OCI-M2 (cell line): Measurements from ENCODE around the gene CLHC1.
"Not testable (repeated sequence)": the region's sequence is repeated elsewhere in the genome, so short reads cannot be mapped to it uniquely, and the experiment has no call there.

Source experiments
- DNase-seq: peaks from one replicate; lab custom pipeline; 2025; ENCODE audit not compliant: unreplicated experiment; lab: John Stamatoyannopoulos, UW

Gene CLHC1

DNA sequence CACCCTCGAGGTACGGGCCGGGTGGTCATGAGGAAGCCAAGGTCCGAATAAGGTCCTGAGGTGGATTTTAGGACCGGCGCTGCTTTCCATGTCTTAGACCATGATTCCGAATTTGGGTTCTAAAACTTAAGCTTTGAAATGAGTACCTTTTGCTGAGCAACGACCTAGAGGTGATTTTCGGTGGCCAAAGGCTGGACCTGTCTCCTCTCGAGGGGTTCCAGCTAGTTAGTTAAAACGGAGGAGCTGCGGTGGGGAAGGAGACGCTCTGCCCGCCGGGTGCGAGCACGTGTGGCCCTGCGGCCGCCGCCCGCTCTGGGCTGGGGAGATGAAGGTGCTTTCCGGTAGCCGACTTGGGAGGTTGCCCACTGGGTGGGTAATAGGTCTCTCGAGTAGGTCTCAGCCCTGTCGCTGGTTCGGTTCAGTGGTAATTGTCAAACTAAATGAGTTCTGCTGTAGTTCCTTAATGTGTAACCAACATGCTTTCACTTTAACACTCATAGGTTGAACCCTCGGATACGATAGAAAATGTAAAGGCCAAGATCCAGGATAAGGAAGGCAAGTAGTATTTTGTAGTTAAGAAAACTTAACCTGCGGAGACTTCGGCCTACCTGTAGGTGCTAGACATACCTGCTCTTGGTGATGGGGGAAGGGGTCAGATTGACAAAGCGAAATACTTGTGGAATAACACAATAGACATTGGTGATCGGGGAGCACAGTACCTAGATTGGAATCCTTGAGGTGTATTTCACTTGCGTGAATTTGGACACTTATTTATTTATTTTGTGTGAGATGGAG lies 967 bp upstream of the CLHC1 start:
- no peak for DNase-seq

DNA sequence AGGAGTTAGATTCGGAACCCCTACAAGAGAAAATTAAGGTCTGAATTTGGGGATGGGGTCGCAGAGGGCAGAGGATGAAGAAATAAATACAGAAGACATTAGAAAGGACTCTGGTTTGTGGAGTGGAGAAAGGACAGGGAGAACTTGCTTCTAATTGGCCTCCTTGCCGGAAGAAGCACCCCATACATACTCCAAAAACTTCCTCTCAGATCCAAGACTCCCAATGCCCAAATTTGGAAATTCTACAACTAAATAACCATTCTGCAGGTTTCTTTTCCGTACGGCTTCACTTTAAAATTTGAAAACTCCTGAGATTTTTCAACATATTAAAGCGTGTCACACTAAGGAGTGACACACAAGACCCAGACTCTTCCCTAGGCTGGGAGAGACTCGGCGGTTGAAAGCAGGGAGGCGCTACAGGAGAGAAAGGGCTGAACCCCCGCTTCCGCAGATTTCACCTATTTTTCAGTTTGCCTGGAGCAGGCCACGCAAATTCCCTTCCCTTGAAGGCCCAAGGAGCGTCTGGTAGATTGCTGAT lies 478 bp downstream of the CLHC1 start:
- DNase-seq = no peak

DNA sequence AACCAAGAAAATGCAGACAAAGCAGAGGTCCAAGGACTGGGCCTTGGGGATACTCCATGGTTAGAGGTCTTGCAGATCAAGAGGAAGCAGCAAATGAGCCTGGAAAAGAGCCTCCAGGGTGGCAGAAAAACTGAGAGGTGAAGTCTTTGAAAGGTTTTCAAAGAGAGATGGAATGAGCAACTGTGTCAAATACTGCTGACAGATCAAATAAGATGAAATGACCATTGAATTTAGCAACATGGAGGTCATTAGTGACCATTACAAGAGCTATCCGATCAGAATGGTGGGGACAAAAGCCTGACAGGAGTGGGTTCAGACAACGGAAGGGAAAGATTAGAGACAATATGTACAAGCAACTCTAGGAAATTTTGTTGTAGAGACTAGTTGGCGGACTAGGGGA lies 1.5 kb downstream of the CLHC1 start:
- DNase-seq = no peak

DNA sequence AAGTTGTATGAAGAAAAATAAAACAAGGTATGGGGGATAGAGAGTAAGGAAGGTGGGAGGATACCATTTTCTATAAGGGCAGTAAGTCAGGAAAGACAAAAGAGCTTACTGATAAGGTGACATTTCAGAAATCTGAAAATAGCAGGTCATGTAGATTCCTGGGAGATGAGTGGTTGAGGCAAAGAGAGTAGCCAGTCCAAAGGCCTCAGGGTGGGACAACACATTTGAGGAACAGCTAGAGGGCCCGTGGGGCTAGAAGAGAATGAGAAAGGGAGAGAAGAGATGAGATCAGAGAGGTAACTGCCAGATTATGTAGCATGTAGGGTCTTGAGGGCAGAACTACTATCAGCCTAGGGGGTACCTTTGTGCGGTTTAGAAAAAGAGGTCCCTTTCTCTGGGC lies 2.9 kb downstream of the CLHC1 start:
- DNase-seq = no peak

DNA sequence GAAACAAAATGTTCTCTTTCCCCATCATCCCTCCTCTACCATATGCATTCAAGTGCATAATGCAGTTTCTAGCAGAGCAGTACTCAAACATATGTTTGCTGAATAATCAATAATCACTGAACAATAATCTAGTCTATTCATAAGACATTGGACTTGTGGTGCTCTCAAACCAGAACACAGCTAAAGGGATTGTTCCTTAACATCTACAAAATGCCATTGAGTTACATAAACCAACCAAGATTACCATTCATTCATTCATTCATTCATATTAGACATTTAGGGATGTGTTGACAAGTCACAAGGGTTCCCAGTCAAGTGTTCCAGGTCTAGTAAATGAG lies 3.9 kb downstream of the CLHC1 start:
- DNase-seq = no peak

DNA sequence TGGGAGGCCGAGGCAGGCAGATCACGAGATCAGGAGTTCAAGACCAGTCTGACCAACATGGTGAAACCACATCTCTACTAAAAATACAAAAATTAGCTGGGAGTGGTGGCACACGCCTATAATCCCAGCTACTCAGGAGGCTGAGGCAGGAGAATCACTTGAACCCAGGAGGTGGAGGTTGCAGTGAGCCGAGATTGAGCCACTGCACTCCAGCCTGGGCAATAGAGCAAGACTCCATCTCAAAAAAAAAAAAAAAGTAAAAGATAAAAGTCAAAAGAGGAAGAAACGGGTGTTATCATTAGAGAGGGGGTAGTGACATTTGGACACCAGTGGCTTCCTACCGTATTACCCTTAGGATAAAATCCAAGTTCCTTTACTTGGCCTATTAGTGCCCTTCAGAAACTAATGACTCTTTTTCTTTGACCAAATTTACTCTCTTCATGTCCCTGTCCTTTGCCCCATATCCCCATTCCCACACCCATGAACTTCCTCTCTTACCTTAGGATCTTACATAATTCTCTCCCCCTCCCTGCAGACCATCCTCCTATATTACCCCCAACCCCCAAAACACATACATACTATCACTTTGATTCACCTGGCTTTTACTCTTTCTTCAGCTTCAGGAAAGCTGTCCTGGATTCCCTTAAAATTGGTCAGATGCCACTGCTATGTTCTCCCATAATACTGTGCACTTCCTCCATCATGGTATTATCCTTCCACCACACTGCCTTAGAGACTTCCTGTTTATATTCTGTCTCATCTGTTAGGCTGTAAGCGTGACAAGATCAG lies 4.5 kb downstream of the CLHC1 start:
- DNase-seq = not testable (repeated sequence)

DNA sequence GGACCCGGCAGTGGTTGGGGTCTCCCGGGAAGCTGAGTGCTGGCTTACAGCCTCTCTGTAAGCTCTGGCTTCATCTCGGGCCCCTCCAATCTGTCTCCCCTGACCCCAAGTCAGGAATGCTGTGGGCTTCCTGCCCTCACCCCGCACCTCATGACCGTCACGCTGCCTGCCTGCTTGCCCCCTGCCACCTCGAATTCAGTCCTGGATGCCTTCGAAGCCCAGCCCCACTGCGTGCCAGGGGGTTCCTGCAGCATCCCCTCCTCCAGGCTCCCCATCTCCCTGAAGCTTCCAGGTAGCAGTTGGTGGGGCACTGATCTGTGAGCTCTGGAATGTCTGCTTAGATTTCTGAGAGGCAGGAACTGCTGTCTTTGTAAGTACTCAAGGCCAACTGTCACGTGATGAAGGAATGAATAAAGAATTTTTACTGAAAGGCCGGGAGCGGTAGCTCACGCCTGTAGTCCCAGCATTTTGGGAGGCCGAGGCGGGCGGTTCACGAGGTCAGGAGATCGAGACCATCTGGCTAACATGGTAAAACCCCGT lies 6.5 kb downstream of the CLHC1 start:
- DNase-seq = no peak

- DNase-seq = no peak
Measured at GRCh38 chr2:55224761-55225261, 7.3 kb downstream of the CLHC1 start.

- no peak for DNase-seq
Measured at GRCh38 chr2:55223958-55224760, 7.9 kb downstream of the CLHC1 start.

DNA sequence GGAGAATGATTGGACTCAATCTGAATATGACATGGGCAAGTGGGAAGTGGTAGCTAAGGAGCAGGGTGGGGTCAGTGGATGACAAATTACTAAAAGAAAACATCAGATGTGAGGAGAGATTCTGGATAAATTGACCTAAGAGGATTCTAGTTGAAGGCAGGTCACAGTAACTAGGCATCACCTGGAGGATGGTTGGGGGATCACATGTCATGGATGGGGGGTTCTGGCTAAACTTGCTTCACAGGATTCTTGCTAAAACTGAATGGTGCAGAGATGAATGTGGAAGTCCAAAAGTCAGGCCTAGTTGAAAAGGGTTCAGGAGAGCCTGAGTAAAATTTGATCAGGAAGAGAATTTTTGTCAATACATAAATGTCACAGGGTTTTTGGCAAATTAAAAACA lies 18.3 kb downstream of the CLHC1 start:
- no peak for DNase-seq

- DNase-seq = no peak
Measured at GRCh38 chr2:55204950-55205349, 27.1 kb downstream of the CLHC1 start.

- no peak for DNase-seq
Measured at GRCh38 chr2:55204536-55204935, 27.6 kb downstream of the CLHC1 start.

DNA sequence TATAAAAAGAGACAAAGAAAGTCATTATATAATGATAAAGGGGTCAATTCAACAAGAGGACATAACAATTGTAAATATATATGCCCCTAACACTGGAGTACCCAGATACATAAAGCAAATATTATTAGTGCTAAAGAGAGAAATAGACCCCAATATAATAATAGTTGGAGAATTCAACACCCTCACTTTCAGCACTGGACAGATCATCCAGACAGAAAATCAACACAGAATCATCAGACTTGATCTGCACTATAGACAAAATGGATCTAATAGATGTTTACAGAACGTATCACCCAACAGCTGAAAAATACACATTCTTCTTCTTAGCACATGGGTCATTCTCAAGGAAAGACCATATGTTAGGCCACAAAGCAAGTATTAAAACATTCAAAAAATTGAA lies 31.7 kb downstream of the CLHC1 start:
- DNase-seq = no peak

DNA sequence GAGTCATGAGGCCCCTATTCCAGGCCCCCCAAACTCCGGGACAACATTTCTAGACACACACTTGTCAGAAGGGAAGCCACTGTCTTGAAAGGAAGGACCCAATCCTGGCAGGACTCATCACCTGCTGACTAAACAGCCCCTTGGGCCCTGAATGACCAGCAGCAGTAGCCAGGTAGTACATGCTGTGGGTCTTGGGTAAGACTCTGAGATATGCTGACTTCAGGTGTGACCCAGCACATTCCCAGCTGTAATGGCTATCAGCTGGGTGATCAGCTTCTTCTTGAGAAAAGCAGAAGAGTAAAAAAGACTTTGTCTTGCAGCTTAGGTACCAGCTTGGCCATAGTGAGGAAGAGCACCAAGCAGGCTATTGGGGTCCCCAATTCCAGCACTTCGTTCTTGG lies 35.6 kb downstream of the CLHC1 start:
- DNase-seq = no peak

- DNase-seq = not testable (repeated sequence)
Measured at GRCh38 chr2:55191888-55192287, 40.2 kb downstream of the CLHC1 start.

- DNase-seq = not testable (repeated sequence)
Measured at GRCh38 chr2:55186837-55187236, 45.3 kb downstream of the CLHC1 start.

GRCh38 chr2:55180374-55180773 lies 51.7 kb downstream of the CLHC1 start:
- no peak for DNase-seq

DNA sequence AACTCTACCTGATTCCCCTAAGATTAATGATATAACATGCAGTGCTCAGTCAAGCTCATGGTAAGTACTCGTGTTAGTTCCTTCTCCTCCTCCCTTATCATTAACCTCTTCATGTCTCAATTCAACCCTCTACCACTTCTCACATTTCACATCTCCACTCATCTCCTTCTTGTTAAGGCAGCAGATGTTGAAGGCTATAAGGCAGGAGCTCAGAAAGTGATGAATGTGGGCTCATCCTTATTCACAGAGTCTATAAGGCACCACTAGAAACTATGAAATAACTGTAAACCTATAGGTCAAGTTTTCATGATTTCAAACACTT lies 56.0 kb downstream of the CLHC1 start:
- DNase-seq = no peak

- no peak for DNase-seq
Measured at GRCh38 chr2:55175254-55176093, 56.6 kb downstream of the CLHC1 start.

DNA sequence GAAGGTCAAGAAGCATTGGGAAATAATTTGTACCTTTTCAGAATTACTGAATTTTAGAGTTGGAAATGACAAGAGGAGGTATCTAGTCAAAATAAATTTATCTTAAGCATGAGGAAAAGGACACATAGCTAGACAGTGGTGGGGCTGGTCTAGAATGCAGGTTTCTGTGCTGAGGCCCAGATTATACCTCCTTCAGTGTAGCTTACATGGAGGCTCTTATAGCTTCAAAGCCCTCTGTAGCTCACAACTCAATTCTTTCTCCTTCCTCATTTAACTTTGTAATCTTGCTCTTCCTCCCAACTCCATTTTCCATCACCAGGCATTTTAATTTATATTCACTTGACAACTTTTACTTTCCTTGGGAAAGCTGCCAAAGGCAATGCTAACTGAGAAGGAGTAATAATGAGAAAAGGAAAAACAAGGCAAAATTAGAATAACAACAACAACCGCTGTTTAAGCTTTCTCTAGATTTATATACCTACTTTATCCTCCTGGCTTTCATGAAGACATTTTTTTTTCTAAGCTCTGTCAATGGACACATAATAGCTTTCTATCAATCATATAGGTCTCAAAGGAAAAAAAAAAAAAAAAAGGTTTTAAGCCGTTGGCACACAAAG lies 58.5 kb downstream of the CLHC1 start:
- DNase-seq = no peak
